MM.1S (cell line): ENCODE data around the gene RASL12.

Source experiments
- DNase-seq: peaks from one replicate; pipeline ENCODE4 v3.0.0-alpha.2; 2015
- H2AFZ ChIP-seq: fragments of 300-600 bp; sonication (generic); 2 replicates; pipeline ENCODE4 v1.6.0; 2016; ENCODE audit warnings: antibody characterized with exemption, low read length
- H3F3A ChIP-seq: fragments of 300-600 bp; sonication (generic); 2 replicates; pipeline ENCODE4 v1.6.1; 2016; ENCODE audit warnings: mild to moderate bottlenecking, antibody characterized with exemption, low read length, moderate library complexity, mixed read lengths; ENCODE audit not compliant: insufficient read depth
- H3K27ac ChIP-seq: fragments of 300-600 bp; sonication (generic); 2 replicates; pipeline ENCODE4 v1.5.1; 2016; ENCODE audit warnings: mild to moderate bottlenecking, low read length
- H3K27me3 ChIP-seq: fragments of 300-600 bp; sonication (generic); replicated peaks from 2 replicates; pipeline ENCODE4 v1.6.0; 2016; ENCODE audit warnings: low read length; ENCODE audit not compliant: insufficient read depth
- H3K36me3 ChIP-seq: fragments of 300-600 bp; sonication (generic); replicated peaks from 2 replicates; pipeline ENCODE4 v1.6.1; 2016; ENCODE audit warnings: mild to moderate bottlenecking, low read length, mixed read lengths; ENCODE audit not compliant: insufficient read depth
- H3K4me1 ChIP-seq: fragments of 300-600 bp; sonication (generic); 2 replicates; pipeline ENCODE4 v1.6.1; 2016; ENCODE audit warnings: low read length, mixed read lengths
- H3K4me2 ChIP-seq: fragments of 300-600 bp; sonication (generic); 2 replicates; pipeline ENCODE4 v1.6.0; 2016; ENCODE audit warnings: low read depth, low read length
- H3K4me3 ChIP-seq: fragments of 300-600 bp; sonication (generic); 2 replicates; pipeline ENCODE4 v1.5.1; 2016; ENCODE audit warnings: low read length, mixed read lengths
- H3K79me2 ChIP-seq: fragments of 300-600 bp; sonication (generic); 2 replicates; pipeline ENCODE4 v1.6.1; 2016; ENCODE audit warnings: mixed run types, low read length, mixed read lengths
- H3K9ac ChIP-seq: fragments of 300-600 bp; sonication (generic); 2 replicates; pipeline ENCODE4 v1.6.1; 2016; ENCODE audit warnings: low read length, mixed read lengths
- H3K9me2 ChIP-seq: fragments of 300-600 bp; sonication (generic); replicated peaks from 2 replicates; pipeline ENCODE4 v1.6.1; 2016; ENCODE audit warnings: mild to moderate bottlenecking, low read length, mixed read lengths; ENCODE audit not compliant: insufficient read depth
- H3K9me3 ChIP-seq: fragments of 300-600 bp; sonication (generic); replicated peaks from 2 replicates; pipeline ENCODE4 v1.6.1; 2016; ENCODE audit warnings: mild to moderate bottlenecking, low read length, mixed read lengths; ENCODE audit not compliant: insufficient read depth
- H4K20me1 ChIP-seq: fragments of 300-600 bp; sonication (generic); 2 replicates; pipeline ENCODE4 v1.6.1; 2016; ENCODE audit warnings: mild to moderate bottlenecking, low read length, moderate library complexity, mixed read lengths; ENCODE audit not compliant: insufficient read depth
- CTCF ChIP-seq: fragments of 300-600 bp; sonication (generic); IDR thresholded peaks from 2 replicates; pipeline ENCODE4 v1.5.1; 2016; ENCODE audit warnings: antibody characterized with exemption, low read length, mixed read lengths
- EZH2 ChIP-seq: fragments of 300-600 bp; sonication (generic); optimal IDR thresholded peaks from 2 replicates; pipeline ENCODE3; 2017; ENCODE audit warnings: low read depth, mild to moderate bottlenecking, antibody characterized with exemption, low read length, mixed read lengths
- EZH2phosphoT487 ChIP-seq: fragments of 300-600 bp; sonication (generic); IDR thresholded peaks from 2 replicates; pipeline ENCODE4 v1.6.1; 2018; ENCODE audit warnings: antibody characterized with exemption, low read length

RASL12 gene

DNA sequence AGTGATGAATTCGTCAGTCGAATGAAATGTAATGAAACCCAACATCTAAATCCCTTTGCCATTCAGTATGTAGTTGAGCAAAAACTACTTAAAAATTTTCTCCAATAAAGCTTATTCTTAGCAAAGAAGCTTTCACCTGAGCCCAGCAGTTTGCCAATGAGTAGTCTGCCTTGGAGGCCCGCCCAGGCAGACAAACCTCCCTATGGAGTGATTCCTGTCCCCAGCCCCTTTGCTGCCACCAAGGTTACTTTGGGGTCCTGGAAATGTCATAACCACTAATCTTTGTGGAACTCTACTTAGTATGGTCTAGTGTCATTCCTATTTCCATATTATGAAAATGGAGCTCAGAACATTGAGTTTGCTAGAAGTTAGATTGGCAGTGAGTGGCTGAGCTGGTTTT lies 35.1 kb upstream of the RASL12 start:
- no peak overlapping the region for H3K4me2 ChIP-seq
- TF ChIP-seq EZH2 = no peak
- no peak for TF ChIP-seq EZH2phosphoT487
- TF ChIP-seq CTCF = no peak

DNA sequence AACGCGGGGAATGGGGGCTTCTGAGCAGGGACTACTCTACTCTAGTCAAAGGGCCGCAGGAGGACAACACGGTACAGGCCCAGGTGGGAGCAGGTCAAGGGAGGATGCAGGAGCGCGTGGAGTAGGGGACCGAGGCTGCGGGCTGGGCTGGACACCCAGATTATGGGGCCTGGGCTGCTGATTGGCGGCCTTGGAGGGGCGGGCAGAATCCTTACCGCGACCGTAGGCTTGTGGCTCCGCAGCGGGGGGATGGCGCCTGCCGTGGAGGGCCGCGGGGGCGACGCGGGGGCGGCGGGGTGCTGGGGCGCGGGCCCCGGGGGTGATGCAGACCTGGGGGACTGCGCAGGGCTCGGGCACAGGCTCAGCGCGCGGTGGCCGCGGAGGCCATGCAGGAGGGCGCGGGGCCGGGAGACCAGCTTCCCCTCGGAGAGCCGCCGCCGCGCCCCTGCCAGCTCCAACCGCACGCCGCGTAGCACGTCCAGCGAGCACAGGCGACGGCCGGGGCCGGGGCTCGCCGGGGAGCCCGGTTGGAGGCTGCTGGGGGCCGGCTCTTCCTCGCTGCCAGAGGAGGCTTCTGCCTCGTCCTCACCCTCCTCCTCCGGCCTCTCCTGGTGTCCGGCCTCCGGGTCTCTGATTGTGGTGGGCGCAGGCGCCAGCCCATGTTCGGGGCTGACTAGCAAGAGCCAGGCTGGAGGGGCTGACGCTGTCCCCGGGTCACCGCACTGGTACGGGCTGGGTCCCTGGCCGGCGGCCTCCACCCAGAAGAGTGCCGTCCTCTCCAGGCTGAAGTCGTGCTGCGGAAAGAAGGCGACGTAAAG lies 34.3 kb upstream of the RASL12 start:
- Histone ChIP-seq H3K9me3 (no peaks in the 10 kb centered on the region), H3K4me2 (no peak overlapping the region), H3K9ac (no peak overlapping the region), H3K79me2 (no peaks in the 10 kb centered on the region), H3F3A (no peaks in the 10 kb centered on the region), H3K9me2 (no peaks in the 10 kb centered on the region), H3K4me3 (no peak overlapping the region), H3K27me3 (no peaks in the 10 kb centered on the region), H3K27ac (no peak overlapping the region), H4K20me1 (no peaks in the 10 kb centered on the region), H3K4me1 (no peaks in the 10 kb centered on the region), H3K36me3 (no peaks in the 10 kb centered on the region; the same call in 1 of the 2 replicates), H2AFZ (no peak overlapping the region)
- no peak for DNase-seq
- no peak for TF ChIP-seq EZH2
- no peak for TF ChIP-seq CTCF
- no peak for TF ChIP-seq EZH2phosphoT487

More for the DNA sequence above, 35.1 kb upstream of the RASL12 start:
- no peaks in the 10 kb centered on the region; the same call in 1 of the 2 replicates for H3K36me3 ChIP-seq
- H3K27me3 ChIP-seq = no peaks in the 10 kb centered on the region
- no peaks in the 10 kb centered on the region for H3K9me3 ChIP-seq
- no peaks in the 10 kb centered on the region for H3K79me2 ChIP-seq
- no peaks in the 10 kb centered on the region for H3F3A ChIP-seq
- H4K20me1 ChIP-seq = no peaks in the 10 kb centered on the region
- no peak overlapping the region for H2AFZ ChIP-seq
- H3K4me1 ChIP-seq = no peaks in the 10 kb centered on the region
- no peak overlapping the region for H3K9ac ChIP-seq
- no peak overlapping the region for H3K4me3 ChIP-seq
- no peaks in the 10 kb centered on the region for H3K9me2 ChIP-seq
- no peak for DNase-seq
- H3K27ac ChIP-seq = no peak overlapping the region

GRCh38 chr15:65101411-65101890 lies 33.7 kb upstream of the RASL12 start:
- no peaks in the 10 kb centered on the region for H3K79me2 ChIP-seq
- H3K9ac ChIP-seq = no peak overlapping the region
- peak; percentile 35 for DNase-seq
- H3K4me1 ChIP-seq = no peaks in the 10 kb centered on the region
- no peaks in the 10 kb centered on the region for H4K20me1 ChIP-seq
- H3K9me3 ChIP-seq = no peaks in the 10 kb centered on the region
- no peak overlapping the region for H2AFZ ChIP-seq
- no peak for TF ChIP-seq EZH2
- TF ChIP-seq CTCF = peak; percentile 72
- no peak for TF ChIP-seq EZH2phosphoT487
- H3K9me2 ChIP-seq = no peaks in the 10 kb centered on the region
- no peak overlapping the region for H3K27ac ChIP-seq
- no peaks in the 10 kb centered on the region for H3K27me3 ChIP-seq
- no peaks in the 10 kb centered on the region for H3F3A ChIP-seq
- no peak overlapping the region for H3K4me2 ChIP-seq
- H3K4me3 ChIP-seq = no peak overlapping the region
- H3K36me3 ChIP-seq = no peaks in the 10 kb centered on the region; the same call in 1 of the 2 replicates
